HEK293T (cell line): Measurements from ENCODE around the gene CHMP1A.

ENCODE experiments used
- ARNT ChIP-seq: fragments of 450-650 bp; IDR thresholded peaks from 2 replicates; pipeline ENCODE4 v1.6.1; 2017; ENCODE audit warnings: mild to moderate bottlenecking
- BHLHE40 ChIP-seq: fragments of 450-650 bp; IDR thresholded peaks from 2 replicates; pipeline ENCODE4 v1.6.1; 2016; ENCODE audit warnings: mild to moderate bottlenecking, moderate library complexity, borderline replicate concordance
- ELF4 ChIP-seq: fragments of 450-650 bp; IDR thresholded peaks from 2 replicates; pipeline ENCODE4 v1.6.1; 2017; ENCODE audit warnings: antibody characterized with exemption
- FOXK2 ChIP-seq: fragments of 450-650 bp; IDR thresholded peaks from 2 replicates; pipeline ENCODE4 v1.6.1; 2016; ENCODE audit warnings: mild to moderate bottlenecking
- HDGF ChIP-seq: fragments of 450-650 bp; IDR thresholded peaks from 2 replicates; pipeline ENCODE4 v1.6.1; 2017; ENCODE audit warnings: antibody characterized with exemption, borderline replicate concordance
- LEF1 ChIP-seq: fragments of 450-650 bp; IDR thresholded peaks from 2 replicates; pipeline ENCODE4 v1.6.1; 2017; ENCODE audit warnings: mild to moderate bottlenecking, borderline replicate concordance
- NFRKB ChIP-seq: fragments of 450-650 bp; IDR thresholded peaks from 2 replicates; pipeline ENCODE4 v1.6.1; 2016; ENCODE audit warnings: mild to moderate bottlenecking, moderate library complexity
- SP1 ChIP-seq: fragments of 450-650 bp; IDR thresholded peaks from 2 replicates; pipeline ENCODE4 v1.6.1; 2017
- SUZ12 ChIP-seq: fragments of 450-650 bp; IDR thresholded peaks from 2 replicates; pipeline ENCODE4 v1.6.1; 2016; ENCODE audit warnings: mild to moderate bottlenecking
- TARDBP ChIP-seq: fragments of 450-650 bp; IDR thresholded peaks from 2 replicates; pipeline ENCODE4 v1.6.1; 2016

DNA sequence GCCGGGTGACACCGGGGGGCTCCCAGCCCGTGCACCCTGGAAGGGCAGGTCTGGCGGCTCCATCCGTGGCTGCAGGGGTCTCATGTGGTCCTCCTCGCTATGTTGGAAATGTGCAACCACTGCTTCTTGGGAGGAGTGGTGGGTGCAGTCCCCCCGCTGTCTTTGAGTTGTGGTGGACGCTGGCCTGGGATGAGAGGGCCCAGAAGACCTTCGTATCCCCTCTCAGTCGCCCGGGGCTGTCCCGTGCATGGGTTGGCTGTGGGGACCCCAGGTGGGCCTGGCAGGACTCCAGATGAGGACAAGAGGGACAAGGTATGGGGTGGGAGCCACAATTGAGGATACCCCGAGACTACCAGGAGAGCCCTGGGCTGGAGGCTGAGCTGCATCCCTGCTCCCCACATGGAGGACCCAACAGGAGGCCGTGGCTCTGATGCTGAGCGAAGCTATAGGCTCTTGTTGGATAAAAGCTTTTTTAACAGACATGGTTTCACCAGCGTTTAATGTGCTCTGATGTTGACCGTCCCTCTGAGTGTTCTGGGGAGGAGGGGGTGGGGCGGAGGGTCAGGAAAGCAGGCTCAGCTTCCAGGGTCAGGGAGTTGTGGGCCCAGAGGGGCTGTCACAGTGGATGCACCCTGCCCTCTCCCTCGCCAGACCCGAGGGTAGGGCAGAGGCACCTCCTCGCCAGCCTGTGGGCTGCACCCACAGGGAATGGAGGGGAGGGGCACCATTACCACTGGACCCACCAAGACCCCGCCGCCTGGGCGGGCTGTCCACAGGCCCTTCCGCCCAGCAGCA lies 38.6 kb upstream of the CHMP1A start:
- TF ChIP-seq BHLHE40 = no peak
- no peak for TF ChIP-seq TARDBP
- TF ChIP-seq FOXK2 = no peak
- TF ChIP-seq NFRKB = no peak
- no peak for TF ChIP-seq HDGF
- TF ChIP-seq ELF4 = no peak
- no peak for TF ChIP-seq SUZ12
- no peak for TF ChIP-seq LEF1
- TF ChIP-seq SP1 = no peak
- TF ChIP-seq ARNT = no peak
